GM12865 (cell line): ENCODE results near the gene GNAI3.

Source experiments
- DNase-seq: peaks from one replicate; pipeline ENCODE4 v3.0.0; 2010; ENCODE audit warnings: low read depth
- H3K4me3 ChIP-seq: 2 replicates; pipeline ENCODE4 v1.5.1; 2011; ENCODE audit warnings: mild to moderate bottlenecking, low read depth, low read length, control low read depth
- CTCF ChIP-seq: IDR thresholded peaks from 2 replicates; pipeline ENCODE4 v1.5.1; 2011; ENCODE audit warnings: low read length, control low read depth, low read depth, inconsistent platforms; ENCODE audit not compliant: insufficient read depth; ENCODE audit errors: missing control alignments

The GNAI3 gene

GRCh38 chr1:109546311-109547109, 1.9 kb upstream of the GNAI3 start:
- TF ChIP-seq CTCF, result peak; percentile 73
- peak overlapping the region; percentile 74 for H3K4me3 ChIP-seq
- peak; percentile 92 for DNase-seq

- TF ChIP-seq CTCF, result no peak
- peak overlapping the region; percentile 74 for H3K4me3 ChIP-seq
- peak; percentile 44 for DNase-seq
These were observed 723 bp upstream of the GNAI3 start for GRCh38 chr1:109547463-109548320.

GRCh38 chr1:109556563-109556962, 8.1 kb downstream of the GNAI3 start:
- no peak overlapping the region for H3K4me3 ChIP-seq
- no peak for TF ChIP-seq CTCF
- DNase-seq, result no peak

- H3K4me3 ChIP-seq, result no peak overlapping the region
- no peak for DNase-seq
- TF ChIP-seq CTCF, result no peak
These were observed 9.1 kb downstream of the GNAI3 start for GRCh38 chr1:109557520-109557919.

- DNase-seq, result no peak
- no peak for TF ChIP-seq CTCF
- no peak overlapping the region for H3K4me3 ChIP-seq
These were observed 11.6 kb downstream of the GNAI3 start for GRCh38 chr1:109559995-109560394.

GRCh38 chr1:109564194-109564878, 15.9 kb downstream of the GNAI3 start:
- no peak for DNase-seq
- H3K4me3 ChIP-seq, result no peak overlapping the region
- TF ChIP-seq CTCF, result no peak
